NOMO-1 treated with DMSO at 0.1 percent for 48 hours (cell line): Measurements from ENCODE around the gene IL21.
"Not testable (repeated sequence)": the region's sequence is repeated elsewhere in the genome, so short reads cannot be mapped to it uniquely, and the experiment has no call there.

Source experiments
- DNase-seq: peaks from one replicate; lab custom pipeline; 2025; ENCODE audit not compliant: unreplicated experiment; lab: John Stamatoyannopoulos, UW

Gene IL21

GRCh38 chr4:122583906-122584305, 37.0 kb downstream of the IL21 start:
- DNase-seq, result peak; percentile 75

DNA sequence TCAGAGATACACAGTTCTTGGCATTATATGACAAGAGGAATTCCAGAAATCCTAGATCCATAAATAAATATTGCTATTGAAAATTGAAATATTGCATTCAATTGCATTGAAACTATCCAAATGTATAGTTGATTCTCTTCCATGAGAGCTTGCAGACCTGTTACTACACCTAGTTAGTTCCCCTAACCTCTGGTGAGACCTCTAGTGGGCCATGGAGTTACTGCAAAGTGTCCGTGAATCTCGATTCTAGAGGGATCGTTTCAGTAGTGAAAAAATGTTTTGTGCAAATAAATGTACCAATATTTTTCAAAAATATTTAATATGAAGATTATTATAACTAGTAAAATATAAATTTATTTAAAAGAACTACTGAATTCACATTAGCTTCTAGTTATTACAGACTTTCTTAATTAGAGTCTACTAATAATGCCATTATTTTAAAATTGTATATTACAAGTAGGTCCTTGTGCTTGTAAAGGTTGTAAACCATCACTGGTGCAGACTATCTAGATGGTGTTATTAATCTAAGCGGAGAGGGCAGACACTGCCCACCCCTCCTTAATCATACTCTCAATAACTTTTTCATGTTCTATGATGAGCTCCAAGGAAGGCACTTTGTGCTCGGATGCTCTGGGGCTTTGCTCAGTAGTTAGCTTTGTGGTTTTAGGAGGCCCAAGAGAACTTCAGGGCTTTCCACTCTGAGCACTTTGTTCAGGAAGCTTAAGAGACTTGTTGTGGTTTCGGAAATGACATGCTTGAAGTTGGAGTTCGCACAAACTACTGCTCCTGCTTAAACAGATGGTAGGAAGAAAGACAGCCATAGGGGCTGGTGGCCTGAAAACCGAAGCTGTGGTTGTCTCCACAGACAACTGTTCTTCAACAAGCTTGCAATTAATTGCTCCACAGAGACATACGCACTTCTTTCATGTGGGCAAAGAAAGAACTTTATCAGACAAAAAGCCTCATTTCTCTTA, 42.8 kb downstream of the IL21 start:
- DNase-seq, result peak; percentile 84

DNA sequence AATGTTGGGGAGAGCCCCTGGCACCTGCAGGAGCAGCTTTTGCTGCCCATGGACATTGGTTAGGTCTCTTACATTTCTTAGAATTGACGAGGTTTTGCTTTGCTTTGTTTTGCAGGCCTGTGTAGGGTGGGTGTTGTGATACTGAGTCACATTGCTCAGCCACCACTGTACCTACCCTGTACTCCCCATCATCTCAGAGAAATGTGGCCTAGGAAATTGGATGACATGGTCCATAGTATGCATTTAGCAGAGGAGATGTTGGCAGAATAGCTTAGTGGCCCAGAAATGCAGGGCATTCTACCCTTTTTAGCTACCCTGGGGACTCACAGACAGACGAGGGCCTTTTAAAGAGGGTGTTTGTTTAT, 43.7 kb downstream of the IL21 start:
- DNase-seq, result no peak

GRCh38 chr4:122576261-122577188, 44.3 kb downstream of the IL21 start:
- DNase-seq, result peak; percentile 49

GRCh38 chr4:122574347-122574746, 46.5 kb downstream of the IL21 start:
- not testable (repeated sequence) for DNase-seq

DNA sequence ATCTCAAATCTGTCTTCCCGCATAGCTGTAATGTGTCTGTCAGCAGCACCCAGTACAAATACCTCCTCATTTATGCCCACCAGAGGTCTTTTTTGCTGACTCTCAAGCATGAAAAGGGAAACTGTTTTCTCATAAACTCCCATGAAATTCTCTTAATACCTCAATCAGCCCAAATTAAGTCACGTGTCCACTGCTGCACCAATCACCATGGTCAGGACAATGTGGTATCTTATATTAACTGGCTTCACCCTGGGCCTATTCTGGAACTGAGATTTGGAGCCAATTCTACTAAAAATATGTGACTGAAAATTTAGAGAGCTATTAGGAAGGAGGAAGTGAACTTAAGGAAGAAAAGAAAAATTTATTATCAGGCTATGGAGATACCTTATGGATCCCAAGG, 58.4 kb downstream of the IL21 start:
- DNase-seq, result no peak
